ENCODE measurements around the gene STXBP6. TPM values are rescaled to one million over a fixed set of nuclear protein-coding genes. Genes with fewer than 3 reads are reported as not detected.

STXBP6 gene
- total RNA-seq (2022; extraction: Qiagen RNA extraction): 2.4 to 3.0 TPM (median 2.8 TPM) in 5 replicates

DNA sequence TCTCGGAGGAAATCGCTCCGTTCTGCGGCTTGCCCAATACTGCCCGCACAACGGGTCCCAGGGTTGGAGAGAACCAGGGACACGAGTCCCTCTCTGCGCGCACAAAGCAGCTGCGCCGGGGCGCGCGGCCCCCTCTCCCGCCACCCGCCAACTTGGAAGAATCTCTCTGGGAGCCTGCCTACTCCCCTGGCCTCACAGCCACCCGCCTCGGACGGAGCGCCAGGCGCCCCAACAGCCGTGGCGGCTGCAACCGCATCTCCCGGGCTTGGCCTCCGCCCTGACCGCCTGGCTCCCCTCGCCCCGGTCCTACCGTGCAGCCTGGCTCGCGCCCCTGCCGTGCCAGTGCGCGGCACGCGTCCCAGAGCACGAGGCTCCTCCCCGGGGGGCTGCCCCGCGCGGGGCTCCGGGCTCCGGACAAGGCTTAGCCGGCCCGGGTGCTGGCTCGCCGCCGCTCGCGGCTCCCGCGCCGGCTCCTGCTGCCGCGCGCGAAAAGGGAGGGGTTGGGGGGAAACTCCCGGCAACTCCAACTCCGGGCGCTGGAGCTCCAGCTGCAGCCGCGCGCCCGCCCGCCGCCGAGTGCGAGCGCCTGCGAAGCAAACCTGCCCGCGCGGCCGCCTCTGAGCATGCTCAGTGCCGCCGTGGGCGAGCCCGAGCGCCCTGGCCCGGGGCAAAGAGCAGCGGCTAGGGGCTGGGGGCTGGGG is at the start of gene STXBP6:
TSS of gene STXBP6 (minus strand) at position 580 of the 701 bp plus-strand sequence. CDS start 75,329 bp downstream, outside the sequence.

Data from A549 treated with dexamethasone at 1 μM for 4 hours (cell line).